Head of caudate nucleus (tissue), 42 donors: ENCODE data around the gene TUFM.
"Not testable (repeated sequence)": the region's sequence is repeated elsewhere in the genome, so short reads cannot be mapped to it uniquely, and the experiment has no call there.

Experiments used
- DNase-seq, 42 donors: peaks; one replicate each; pipeline versions ENCODE4 v3.0.0 to v3.0.0-alpha.2; 2020 to 2021; ENCODE audit warnings: mixed read lengths in 7 of 42
- intact Hi-C: fragments of 100-400 bp; cut with DNase I; formaldehyde crosslinking; loops from one replicate; pipeline ENCODE4 v1.15.0; 2022

TUFM gene

DNA sequence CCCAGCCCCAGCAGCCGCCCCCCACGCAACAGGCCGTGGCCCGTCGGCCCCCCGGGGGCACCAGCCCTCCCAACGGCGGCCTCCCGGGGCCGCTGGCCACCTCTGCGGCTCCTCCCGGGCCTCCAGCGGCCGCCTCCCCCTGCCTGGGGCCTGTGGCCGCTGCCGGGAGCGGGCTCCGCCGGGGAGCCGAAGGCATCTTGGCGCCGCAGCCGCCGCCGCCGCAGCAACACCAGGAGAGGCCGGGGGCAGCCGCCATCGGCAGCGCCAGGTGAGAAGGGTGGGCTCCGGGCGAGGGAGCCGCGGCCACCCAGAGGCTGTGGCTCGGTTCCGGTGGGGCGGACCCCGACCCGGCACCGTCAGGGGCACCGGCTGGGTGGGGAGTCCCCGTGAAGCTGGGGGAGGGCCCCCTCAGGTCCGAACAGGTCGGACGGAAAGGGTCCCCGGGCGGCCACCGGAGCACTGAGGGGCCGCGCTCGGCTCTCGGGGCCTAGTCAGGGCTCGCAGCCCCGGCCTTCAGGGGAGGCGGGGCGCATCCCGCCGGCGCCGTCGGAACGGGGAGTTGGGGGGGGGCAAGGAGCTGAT is 22.8 kb downstream of the TUFM start:
- intact Hi-C loops, result no loop called here
- peak in 3 of 42 donors; percentile 8 to 19 (median 11) for DNase-seq

DNA sequence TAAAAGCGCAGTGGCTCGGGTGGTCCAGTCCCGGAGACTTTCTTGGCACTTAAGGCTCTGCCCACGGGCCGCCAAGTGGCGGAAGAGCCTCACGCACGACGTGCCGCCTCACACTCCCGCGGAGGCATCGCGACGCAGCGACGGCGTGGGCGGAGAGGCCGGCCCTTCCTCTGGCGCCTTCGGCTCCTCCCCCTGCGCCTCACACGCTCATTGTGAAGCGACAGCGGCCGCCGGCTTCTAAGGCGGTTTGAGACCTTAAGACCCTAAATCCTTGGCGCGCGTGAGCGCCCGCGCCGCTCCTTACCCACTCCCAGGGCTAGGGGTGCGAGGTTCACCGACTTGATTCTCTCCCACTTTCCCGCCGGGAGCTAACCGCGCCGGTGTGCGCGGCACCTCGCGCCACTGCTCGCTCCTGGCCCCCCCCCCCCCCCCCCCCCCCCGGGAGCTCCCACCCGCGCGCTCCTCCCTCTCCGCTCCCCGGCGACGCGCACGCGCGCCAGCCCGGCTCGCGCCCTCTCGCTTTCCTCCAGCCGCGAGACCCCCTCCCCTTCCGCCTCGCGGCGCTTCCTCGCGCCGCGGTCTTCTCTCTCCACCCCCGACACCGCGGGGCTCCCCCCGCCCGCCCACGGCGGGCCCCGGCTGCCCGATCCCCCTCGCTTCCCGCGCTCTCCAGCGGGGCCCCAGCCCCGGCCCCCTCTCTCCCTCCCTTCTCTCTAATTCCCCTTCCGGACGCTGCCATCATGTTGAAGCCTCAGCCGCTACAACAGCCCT is 23.4 kb downstream of the TUFM start, which contains the start of gene ATXN2L:
Gene ATXN2L (plus strand): TSS at position 480 of the 771 bp plus-strand sequence. CDS start 261 bp downstream, at position 741.
- intact Hi-C loops, result no loop called here
- peak; percentile 80 to 97 (median 94) for DNase-seq

DNA sequence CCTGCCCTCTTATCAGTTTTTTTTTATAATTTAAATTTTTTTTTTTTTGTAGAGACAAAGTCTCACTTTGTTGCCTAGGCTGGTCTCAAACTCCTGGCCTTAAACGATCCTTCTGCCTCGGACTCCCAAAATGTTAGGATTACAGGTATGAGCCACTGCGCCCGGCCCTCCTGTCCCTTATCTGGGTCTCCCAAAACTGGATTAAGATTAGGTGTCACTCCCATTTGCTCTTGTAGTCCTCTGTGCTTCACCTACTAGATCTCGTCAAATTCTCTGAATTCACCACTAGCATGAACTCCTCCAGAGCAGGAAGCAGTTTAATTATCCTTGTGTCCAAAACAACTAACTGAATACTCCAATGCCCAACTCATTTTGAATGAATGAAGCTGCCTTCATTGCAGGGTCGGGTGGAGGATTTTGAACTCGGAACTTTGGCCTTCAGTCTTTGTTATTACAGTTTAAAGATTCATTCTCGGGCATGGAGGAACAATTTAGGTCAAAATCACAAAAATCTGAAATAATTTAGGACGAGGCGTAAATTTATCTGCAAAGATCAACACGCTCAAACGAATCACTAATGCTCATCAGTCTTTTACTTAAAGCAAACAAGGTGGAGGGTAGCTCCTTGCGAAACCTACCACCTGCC is 24.2 kb downstream of the TUFM start:
- intact Hi-C loops, result no loop called here
- peak in 1 of 42 donors; percentile 3 for DNase-seq

DNA sequence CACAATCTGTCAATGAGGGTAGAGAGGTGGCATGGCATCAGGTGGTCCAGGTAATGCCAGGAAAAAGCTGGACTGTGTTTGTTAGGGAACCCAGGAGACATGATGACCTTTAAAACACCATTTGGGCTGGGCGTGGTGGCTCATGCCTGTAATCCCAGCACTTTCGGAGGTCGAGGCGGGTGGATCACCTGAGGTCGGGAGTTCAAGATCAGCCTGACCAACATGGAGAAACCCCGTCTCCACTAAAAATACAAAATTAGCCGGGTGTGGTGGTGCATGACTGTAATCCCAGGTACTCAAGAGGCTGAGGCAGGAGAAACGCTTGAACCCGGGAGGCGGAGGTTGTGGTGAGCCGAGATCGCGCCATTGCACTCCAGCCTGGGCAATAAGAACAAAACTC is 25.6 kb downstream of the TUFM start:
- DNase-seq, result not testable (repeated sequence)

DNA sequence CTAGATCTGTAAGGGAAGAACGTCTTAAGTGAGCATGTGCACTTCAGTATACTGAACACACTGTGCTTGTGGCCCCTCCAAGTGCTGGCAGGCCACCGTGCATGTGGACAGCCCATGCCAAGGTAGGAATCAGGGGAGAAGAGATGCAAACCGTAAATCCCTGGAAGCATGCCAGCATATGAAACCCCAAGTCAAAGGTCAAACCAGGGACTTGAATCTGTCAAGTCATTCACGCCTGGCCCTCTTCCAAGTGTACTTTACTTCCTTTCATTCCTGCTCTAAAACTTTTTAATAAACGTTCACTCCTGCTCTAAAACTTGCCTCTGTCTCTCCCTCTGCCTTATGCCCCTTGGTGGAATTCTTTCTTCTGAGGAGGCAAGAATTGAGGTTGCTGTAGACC is 26.1 kb downstream of the TUFM start:
- DNase-seq, result no peak
- intact Hi-C loops, result no loop called here

More for the DNA sequence above, 25.6 kb downstream of the TUFM start:
- intact Hi-C loops, result not testable (repeated sequence)

DNA sequence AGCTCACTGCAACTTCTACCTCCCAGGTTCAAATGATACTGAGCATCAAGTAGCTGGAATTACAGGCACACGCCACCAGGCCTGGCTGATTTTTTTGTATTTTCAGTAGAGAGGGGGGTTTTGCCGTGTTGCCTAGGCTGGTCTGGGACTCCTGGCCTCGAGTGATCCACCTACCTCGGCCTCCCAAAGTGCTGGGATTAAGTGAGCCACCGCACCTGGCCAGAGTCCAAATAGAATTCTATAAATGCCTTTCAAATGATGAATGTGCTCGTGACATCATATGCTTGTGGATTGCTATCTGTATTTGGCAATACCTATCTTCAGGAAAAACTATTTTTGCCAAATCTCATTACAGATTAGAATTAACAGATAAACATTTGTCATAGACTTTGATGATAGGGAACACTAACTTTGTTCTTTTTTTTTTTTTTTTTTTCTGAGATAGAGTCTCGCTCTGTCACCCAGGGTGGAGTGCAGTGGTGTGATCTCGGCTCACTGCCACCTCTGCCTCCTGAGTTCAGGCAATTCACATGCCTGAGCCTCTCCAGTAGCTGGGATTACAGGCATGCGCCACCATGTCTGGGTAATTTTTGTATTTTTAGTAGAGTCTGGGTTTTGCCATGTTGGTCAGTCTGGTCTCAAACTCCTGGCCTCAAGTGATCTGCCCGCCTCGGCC is 38.6 kb downstream of the TUFM start:
- DNase-seq, intact Hi-C loops: not testable (repeated sequence)

DNA sequence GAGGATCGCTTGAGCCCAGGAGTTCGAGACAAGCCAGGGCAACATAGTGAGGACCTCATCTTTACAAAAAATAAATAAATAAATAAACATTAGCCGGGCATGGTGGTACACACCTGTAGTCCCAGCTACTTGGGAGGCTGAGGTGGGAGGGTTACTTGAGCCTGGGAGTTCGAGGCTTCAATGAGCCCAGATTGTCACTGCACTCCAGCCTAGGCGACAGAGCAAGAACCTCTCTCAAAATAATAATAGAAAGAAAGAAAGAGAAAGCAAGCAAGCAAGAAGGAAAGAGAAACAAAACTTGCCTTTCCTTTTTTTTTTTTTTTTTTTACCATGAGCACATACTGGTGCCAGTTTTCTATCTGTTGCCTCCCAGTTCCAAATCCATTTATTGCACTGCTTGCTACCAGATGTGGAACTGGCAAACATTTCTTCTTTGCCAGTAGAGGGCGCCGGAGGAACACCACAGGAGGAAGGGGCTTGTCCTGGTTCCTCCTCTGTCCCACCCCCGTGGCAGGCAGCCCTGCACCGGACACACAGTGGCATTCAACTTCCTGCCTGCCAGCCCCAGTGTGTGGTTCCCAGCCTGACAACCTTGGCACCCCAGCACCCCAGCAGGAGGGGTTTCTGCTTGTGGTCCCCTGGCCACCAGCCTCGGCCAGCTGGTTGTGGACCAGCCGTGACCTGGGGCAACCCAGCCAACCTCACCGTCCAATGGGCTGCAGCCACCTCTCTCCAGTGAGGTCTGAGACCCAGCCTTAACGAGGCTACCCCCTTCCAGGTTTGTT is 43.7 kb downstream of the TUFM start:
- intact Hi-C loops, result not testable (repeated sequence)
- peak in 33 of 42 donors; percentile 11 to 90 (median 66) for DNase-seq
